ENCODE results near the gene MSI2.
A peak's percentile ranks its signal among the peaks of the same experiment; 100 is the strongest.

MSI2 gene

GRCh38 chr17:57441270-57441600 lies 184.9 kb downstream of the MSI2 start:
- no peak for DNase-seq (ENCODE audit: low spot score)

GRCh38 chr17:57442401-57442823 lies 186.1 kb downstream of the MSI2 start:
- no peak for DNase-seq (ENCODE audit: low spot score)

GRCh38 chr17:57442914-57443571 lies 186.7 kb downstream of the MSI2 start:
- peak; percentile 60 for DNase-seq (ENCODE audit: low spot score)

GRCh38 chr17:57443781-57444180 lies 187.5 kb downstream of the MSI2 start:
- no peak for DNase-seq (ENCODE audit: low spot score)

- no peak for DNase-seq (ENCODE audit: low spot score)
Measured at GRCh38 chr17:57444682-57445450, 188.5 kb downstream of the MSI2 start.

- no peak for DNase-seq (ENCODE audit: low spot score)
Measured at GRCh38 chr17:57445772-57446472, 189.6 kb downstream of the MSI2 start.

GRCh38 chr17:57447357-57447989 lies 191.2 kb downstream of the MSI2 start:
- no peak for DNase-seq (ENCODE audit: low spot score)

- no peak for DNase-seq (ENCODE audit: low spot score)
Measured at GRCh38 chr17:57447990-57448758, 191.9 kb downstream of the MSI2 start.

- no peak for DNase-seq (ENCODE audit: low spot score)
Measured at GRCh38 chr17:57448759-57449283, 192.5 kb downstream of the MSI2 start.

- DNase-seq (ENCODE audit: low spot score) = no peak
Measured at GRCh38 chr17:57451191-57451590, 194.9 kb downstream of the MSI2 start.

GRCh38 chr17:57451643-57452042 lies 195.3 kb downstream of the MSI2 start:
- DNase-seq (ENCODE audit: low spot score) = no peak

- no peak for DNase-seq (ENCODE audit: low spot score)
Measured at GRCh38 chr17:57453841-57454425, 197.6 kb downstream of the MSI2 start.

GRCh38 chr17:57454729-57455062 lies 198.4 kb downstream of the MSI2 start:
- no peak for DNase-seq (ENCODE audit: low spot score)

- no peak for DNase-seq (ENCODE audit: low spot score)
Measured at GRCh38 chr17:57455063-57455914, 199.0 kb downstream of the MSI2 start.

GRCh38 chr17:57456622-57457021 lies 200.3 kb downstream of the MSI2 start:
- no peak for DNase-seq (ENCODE audit: low spot score)

GRCh38 chr17:57457188-57457587 lies 200.9 kb downstream of the MSI2 start:
- DNase-seq (ENCODE audit: low spot score) = no peak

GRCh38 chr17:57458718-57459285 lies 202.5 kb downstream of the MSI2 start:
- no peak for DNase-seq (ENCODE audit: low spot score)

- no peak for DNase-seq (ENCODE audit: low spot score)
Measured at GRCh38 chr17:57459286-57459915, 203.1 kb downstream of the MSI2 start.

- DNase-seq (ENCODE audit: low spot score) = peak; percentile 86
Measured at GRCh38 chr17:57461082-57461481, 204.8 kb downstream of the MSI2 start.
